Thyroid gland (tissue), 4 donors: ENCODE results near the gene CHTF18.

Experiments
- CTCF ChIP-seq, 6 experiments: fragments of 200-600 bp in 3 of 6; fragments of 450-650 bp in 3 of 6; sonication (generic) in 3 of 6; IDR thresholded peaks; one replicate each; pipeline ENCODE4 v1.5.1; 2016 to 2019; ENCODE audit warnings: antibody characterized with exemption in 6 of 6, mild to moderate bottlenecking in 2 of 6, inconsistent platforms in 1 of 6, moderate library complexity in 1 of 6
- POLR2A ChIP-seq, 2 donors: fragments of 450-650 bp; IDR thresholded peaks; one replicate each; pipeline ENCODE4 v1.6.1; 2017; ENCODE audit warnings: antibody characterized with exemption in 2 of 2, mild to moderate bottlenecking in 2 of 2, moderate library complexity in 1 of 2

GRCh38 chr16:797120-797420 lies 8.7 kb downstream of the CHTF18 start:
- TF ChIP-seq CTCF (IDR thresholded peaks at IDR 0.05): no peak
- TF ChIP-seq POLR2A (IDR thresholded peaks at IDR 0.05): no peak
